Measurements from ENCODE around the gene CLTB.
"Not testable (repeated sequence)": the region's sequence is repeated elsewhere in the genome, so short reads cannot be mapped to it uniquely, and the experiment has no call there.

The CLTB gene

DNA sequence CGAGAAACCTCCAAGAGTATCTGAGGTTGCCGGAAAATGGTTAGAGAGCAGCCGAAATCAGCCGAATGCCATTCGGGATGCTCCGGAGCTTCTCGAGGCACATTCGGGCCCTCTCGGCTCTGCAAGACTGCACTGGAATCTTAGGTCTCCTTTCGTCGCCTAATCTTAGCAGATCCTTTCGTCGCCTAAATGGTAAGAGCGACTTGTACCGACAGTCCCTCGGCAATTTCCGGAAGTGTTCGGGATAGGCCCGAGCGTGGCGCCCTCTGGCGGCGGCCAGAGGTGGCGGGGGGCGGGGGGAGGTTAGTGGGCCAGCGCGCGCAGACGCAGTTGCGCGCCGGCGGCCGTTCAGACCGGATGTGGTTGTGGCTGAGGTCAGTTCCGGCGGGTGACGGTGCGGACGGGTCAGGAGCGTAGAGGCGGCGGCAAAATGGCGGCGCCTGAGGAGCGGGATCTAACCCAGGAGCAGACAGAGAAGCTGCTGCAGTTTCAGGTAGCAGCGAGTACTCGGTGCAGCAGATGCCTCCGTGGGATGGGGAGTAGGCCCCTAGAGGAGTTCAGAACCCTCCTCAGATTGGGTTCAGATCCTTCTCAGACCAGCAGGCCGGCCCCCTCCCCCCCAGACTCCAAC is 31.8 kb upstream of the CLTB start, which contains the start of gene FAF2:
FAF2 (plus strand) TSS at position 408 of the 631 bp plus-strand sequence; CDS start at position 431, 23 bp downstream.
- TF ChIP-seq, protein P1, sequence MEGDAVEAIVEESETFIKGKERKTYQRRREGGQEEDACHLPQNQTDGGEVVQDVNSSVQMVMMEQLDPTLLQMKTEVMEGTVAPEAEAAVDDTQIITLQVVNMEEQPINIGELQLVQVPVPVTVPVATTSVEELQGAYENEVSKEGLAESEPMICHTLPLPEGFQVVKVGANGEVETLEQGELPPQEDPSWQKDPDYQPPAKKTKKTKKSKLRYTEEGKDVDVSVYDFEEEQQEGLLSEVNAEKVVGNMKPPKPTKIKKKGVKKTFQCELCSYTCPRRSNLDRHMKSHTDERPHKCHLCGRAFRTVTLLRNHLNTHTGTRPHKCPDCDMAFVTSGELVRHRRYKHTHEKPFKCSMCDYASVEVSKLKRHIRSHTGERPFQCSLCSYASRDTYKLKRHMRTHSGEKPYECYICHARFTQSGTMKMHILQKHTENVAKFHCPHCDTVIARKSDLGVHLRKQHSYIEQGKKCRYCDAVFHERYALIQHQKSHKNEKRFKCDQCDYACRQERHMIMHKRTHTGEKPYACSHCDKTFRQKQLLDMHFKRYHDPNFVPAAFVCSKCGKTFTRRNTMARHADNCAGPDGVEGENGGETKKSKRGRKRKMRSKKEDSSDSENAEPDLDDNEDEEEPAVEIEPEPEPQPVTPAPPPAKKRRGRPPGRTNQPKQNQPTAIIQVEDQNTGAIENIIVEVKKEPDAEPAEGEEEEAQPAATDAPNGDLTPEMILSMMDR (IDR thresholded peaks at IDR 0.05; ENCODE audit: low read depth, low read length): peak; percentile 86
- H3K4me3 ChIP-seq (ENCODE audit: low read depth, low read length): peak within 1 kb of the TSS; percentile 99

DNA sequence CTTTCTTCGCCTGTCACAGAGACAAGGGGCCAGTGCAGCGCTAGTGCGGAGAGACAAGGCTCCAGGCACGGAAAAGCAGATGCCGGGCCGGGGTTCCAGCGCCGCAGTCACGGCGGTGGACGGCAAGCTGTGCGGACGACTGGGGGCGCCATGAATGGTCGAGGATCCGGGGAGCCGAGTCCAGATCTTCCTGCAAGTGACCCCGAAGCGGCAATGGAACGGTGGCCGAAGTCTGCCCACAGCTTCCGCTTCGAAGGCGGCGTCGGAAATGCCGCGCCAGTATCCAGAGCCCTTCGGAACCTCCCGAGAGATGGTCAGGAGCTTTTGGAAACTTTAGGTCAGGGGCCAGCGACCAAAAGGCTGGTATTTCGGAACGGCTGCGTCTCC is 31.2 kb upstream of the CLTB start:
- TF ChIP-seq, protein P1 (IDR thresholded peaks at IDR 0.05; ENCODE audit: low read depth, low read length): no peak
- H3K4me3 ChIP-seq (ENCODE audit: low read depth, low read length): peak overlapping the region; percentile 99

DNA sequence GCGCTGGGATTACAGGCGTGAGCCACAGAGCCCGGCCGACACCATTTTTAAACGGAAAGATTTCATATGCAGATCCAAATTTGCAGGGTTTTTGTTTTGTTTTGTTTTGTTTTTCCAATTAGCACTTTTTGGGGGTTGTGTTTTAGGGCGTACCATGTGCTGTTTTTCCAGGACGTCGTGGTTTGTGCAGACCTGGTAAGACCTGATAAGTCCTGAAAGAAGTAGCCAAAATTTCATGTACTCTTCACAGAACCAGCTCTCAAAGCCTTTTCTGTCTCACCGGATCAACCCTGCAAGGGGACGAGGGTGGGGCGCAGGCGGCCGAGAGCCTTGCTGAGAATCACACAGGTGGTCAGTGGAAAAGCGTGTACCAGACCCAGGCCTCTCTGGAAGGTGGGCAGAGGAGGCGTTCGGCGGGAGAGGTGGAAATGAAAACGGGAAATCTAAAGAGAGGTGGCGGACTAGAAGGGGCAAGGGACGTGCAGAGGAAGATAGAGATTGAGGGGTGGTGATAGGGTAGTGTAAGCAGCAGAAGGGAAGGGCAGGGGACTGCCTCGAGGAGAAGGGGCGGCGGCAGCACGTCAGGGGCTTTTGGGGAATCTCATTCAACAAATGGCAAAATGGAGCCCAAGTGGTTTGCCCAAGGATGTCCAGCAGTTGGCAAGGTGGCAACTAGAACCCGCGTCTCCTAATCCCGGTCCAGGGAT is 30.7 kb upstream of the CLTB start:
- TF ChIP-seq, protein P1 (IDR thresholded peaks at IDR 0.05; ENCODE audit: low read depth, low read length): no peak
- H3K4me3 ChIP-seq (ENCODE audit: low read depth, low read length): peak overlapping the region; percentile 99

DNA sequence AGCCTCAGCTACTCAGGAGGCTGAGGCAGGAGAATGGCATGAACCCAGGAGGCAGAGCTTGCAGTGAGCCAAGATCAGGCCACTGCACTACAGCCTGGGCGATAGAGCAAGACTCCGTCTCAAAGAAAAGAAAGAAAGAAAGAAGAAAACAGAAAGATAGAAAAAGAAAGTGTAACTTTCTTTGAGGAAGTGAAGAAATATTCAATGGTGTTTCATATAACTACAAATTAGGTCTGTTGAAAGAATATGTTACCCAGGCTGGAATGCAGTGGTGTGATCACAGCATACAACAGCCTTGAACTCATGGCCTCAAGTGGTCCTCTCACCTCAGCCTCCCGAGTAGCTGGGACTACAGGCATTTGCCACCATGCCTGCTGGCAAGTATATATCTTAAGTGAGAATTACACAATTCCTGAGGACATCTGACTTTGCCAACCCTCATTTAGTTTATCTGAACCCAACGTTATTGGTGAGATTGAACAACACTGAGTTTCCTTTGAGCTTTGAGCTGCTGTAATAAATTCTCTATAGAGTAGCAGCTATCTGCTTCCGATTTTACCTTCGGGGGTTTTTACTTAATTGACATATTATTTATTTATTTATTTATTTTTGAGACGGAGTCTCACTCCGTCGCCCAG is 29.8 kb upstream of the CLTB start:
- H3K4me3 ChIP-seq (ENCODE audit: low read depth, low read length): no peak overlapping the region
- TF ChIP-seq, protein P1 (IDR thresholded peaks at IDR 0.05; ENCODE audit: low read depth, low read length): no peak

DNA sequence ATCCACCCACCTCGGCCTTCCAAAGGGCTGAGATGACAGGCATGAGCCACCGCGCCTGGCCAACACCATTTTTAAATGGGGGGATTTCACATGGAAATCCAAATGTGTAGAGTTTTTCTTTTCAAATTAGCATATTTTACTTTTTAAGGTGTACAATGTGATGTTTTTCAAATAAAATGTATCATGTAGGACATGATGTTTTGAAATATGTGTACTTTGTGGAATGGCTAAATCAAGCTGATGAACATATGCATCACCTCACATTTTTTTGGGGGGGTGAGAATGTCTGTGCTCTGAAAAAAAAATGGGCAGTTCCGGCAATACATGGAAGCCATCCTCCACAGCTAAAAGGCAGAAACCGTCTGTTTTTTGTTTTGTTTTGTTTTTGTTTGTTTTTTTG is 28.4 kb upstream of the CLTB start:
- no peak overlapping the region for H3K4me3 ChIP-seq (ENCODE audit: low read depth, low read length)
- TF ChIP-seq, protein P1 (IDR thresholded peaks at IDR 0.05; ENCODE audit: low read depth, low read length): no peak

DNA sequence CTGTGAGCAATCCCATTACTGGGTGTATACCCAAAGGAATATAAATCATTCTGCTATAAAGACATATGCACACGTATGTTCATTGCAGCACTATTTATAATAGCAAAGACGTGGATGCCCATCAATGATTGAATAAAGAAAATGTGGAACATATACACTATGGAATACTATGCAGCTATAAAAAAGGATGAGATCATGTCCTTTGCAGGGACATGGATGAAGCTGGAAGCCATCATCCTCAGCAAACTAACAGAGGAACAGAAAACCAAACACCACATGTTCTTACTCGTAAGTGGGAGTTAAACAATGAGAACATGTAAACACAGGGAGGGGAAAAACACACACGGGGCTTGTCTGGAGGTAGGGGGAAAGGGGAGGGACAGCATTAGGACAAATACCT is 26.6 kb upstream of the CLTB start:
- H3K4me3 ChIP-seq (ENCODE audit: low read depth, low read length): not testable (repeated sequence)

DNA sequence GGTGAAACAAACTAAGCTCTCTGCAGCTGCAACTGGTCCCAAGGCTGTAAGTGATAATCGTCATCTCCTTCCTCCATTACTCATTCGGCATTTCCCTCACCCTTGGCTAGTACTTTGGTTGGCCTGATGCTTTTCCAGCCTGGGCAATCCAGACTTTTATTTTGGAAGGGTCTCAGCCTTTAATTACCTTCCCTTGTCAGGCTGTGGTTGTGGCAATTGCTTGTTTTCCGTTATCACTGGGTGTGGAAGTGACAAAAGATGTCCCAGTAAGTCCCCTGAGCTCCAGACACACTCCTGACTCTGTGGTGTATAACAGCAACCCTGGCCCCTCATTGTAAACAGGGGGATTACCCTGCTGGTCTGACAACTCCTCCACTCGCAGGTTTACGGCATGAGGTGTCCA is 25.6 kb upstream of the CLTB start:
- TF ChIP-seq, protein P1 (IDR thresholded peaks at IDR 0.05; ENCODE audit: low read depth, low read length): no peak
- H3K4me3 ChIP-seq (ENCODE audit: low read depth, low read length): no peak overlapping the region

Data from WI38 (cell line).